BLaER1 treated with 17β-estradiol and CSF1 and Interleukin-3, amounts not matched to agents 10 nM and 100 nM (cell line): Measurements from ENCODE around the gene PRG3.
A peak's percentile ranks its signal among the peaks of the same experiment; 100 is the strongest.
"Not testable (repeated sequence)": the region's sequence is repeated elsewhere in the genome, so short reads cannot be mapped to it uniquely, and the experiment has no call there.

Source experiments
- H3K27ac ChIP-seq, 11 experiments: shearing (Covaris generic); formaldehyde crosslinking; 2 replicates each; pipeline ENCODE4 v1.8.1; 2022
- H3K27me3 ChIP-seq, 11 experiments: shearing (Covaris generic); formaldehyde crosslinking; 2 replicates each; pipeline ENCODE4 v1.8.1; 2022
- H3K36me3 ChIP-seq, 11 experiments: shearing (Covaris generic); formaldehyde crosslinking; 2 replicates each; pipeline ENCODE4 v1.8.1; 2022
- H3K4me1 ChIP-seq, 10 experiments: shearing (Covaris generic); formaldehyde crosslinking; 2 replicates each; pipeline ENCODE4 v1.8.1; 2022
- H3K4me2 ChIP-seq, 11 experiments: shearing (Covaris generic); formaldehyde crosslinking; 2 replicates each; pipeline ENCODE4 v1.8.1; 2022
- H3K4me3 ChIP-seq, 10 experiments: shearing (Covaris generic); formaldehyde crosslinking; 2 replicates each; pipeline ENCODE4 v1.8.1; 2022
- H3K9ac ChIP-seq, 11 experiments: shearing (Covaris generic); formaldehyde crosslinking; 2 replicates each; pipeline ENCODE4 v1.8.1; 2022
- H3K9me3 ChIP-seq, 11 experiments: shearing (Covaris generic); formaldehyde crosslinking; replicated peaks in 1 of 11; 2 replicates each; pipeline ENCODE4 v1.8.1; 2022
- H4K20me1 ChIP-seq, 11 experiments: shearing (Covaris generic); formaldehyde crosslinking; 2 replicates each; pipeline ENCODE4 v1.8.1; 2022
- Cebpa-rat ChIP-seq, 11 experiments: shearing (Covaris generic); IDR thresholded peaks; 2 replicates each; pipeline ENCODE4 v1.8.1; 2022

Gene PRG3

GRCh38 chr11:57363131-57364080 lies 17.5 kb downstream of the PRG3 start:
- no peak for TF ChIP-seq Cebpa-rat (IDR thresholded peaks at IDR 0.05)
- H3K4me2 ChIP-seq = no peak overlapping the region

GRCh38 chr11:57361926-57362325 lies 19.0 kb downstream of the PRG3 start:
- H4K20me1 ChIP-seq = no peaks in the 10 kb centered on the region
- H3K4me1 ChIP-seq = peaks cover under 1 to 29% (median 15%) of the 10 kb centered on the region in 10 experiments; a peak in 18 of 20 replicates
- no peak overlapping the region for H3K9ac ChIP-seq
- TF ChIP-seq Cebpa-rat (IDR thresholded peaks at IDR 0.05) = no peak
- no peak overlapping the region for H3K4me3 ChIP-seq
- no peak overlapping the region for H3K4me2 ChIP-seq
- no peak overlapping the region for H3K27ac ChIP-seq
- H3K27me3 ChIP-seq = no peaks in the 10 kb centered on the region
- no peaks in the 10 kb centered on the region for H3K9me3 ChIP-seq
- no peaks in the 10 kb centered on the region for H3K36me3 ChIP-seq

More at GRCh38 chr11:57363131-57364080, 17.5 kb downstream of the PRG3 start:
- Histone ChIP-seq H3K27ac (no peak overlapping the region), H3K9me3 (no peaks in the 10 kb centered on the region), H4K20me1 (no peaks in the 10 kb centered on the region), H3K36me3 (no peaks in the 10 kb centered on the region), H3K4me1 (peaks cover 0 to 17% (median 12%) of the 10 kb centered on the region in 10 experiments; a peak in 16 of 20 replicates), H3K4me3 (no peak overlapping the region), H3K27me3 (no peaks in the 10 kb centered on the region), H3K9ac (no peak overlapping the region)

- H3K9me3 ChIP-seq, H3K27ac ChIP-seq, H3K4me3 ChIP-seq: not testable (repeated sequence)
These were observed 19.5 kb downstream of the PRG3 start for GRCh38 chr11:57361420-57361819.

GRCh38 chr11:57360991-57361390 lies 20.0 kb downstream of the PRG3 start:
- H3K9ac ChIP-seq = no peak overlapping the region
- no peaks in the 10 kb centered on the region for H3K27me3 ChIP-seq
- peaks cover 10 to 39% (median 25%) of the 10 kb centered on the region in 10 experiments for H3K4me1 ChIP-seq
- H3K4me3 ChIP-seq = no peak overlapping the region
- no peak overlapping the region for H3K4me2 ChIP-seq
- no peak overlapping the region for H3K27ac ChIP-seq
- H3K36me3 ChIP-seq = no peaks in the 10 kb centered on the region
- H4K20me1 ChIP-seq = no peaks in the 10 kb centered on the region
- no peaks in the 10 kb centered on the region for H3K9me3 ChIP-seq
- TF ChIP-seq Cebpa-rat (IDR thresholded peaks at IDR 0.05) = no peak

More at GRCh38 chr11:57361420-57361819, 19.5 kb downstream of the PRG3 start:
- H3K36me3 ChIP-seq, H3K9ac ChIP-seq, H4K20me1 ChIP-seq, H3K27me3 ChIP-seq, H3K4me2 ChIP-seq: not testable (repeated sequence)
- H3K4me1 ChIP-seq = peaks cover 6 to 34% (median 20%) of the 10 kb centered on the region in 10 experiments

- 0 out of 22 replicates have a peak overlapping the region, but pooled peaks of 1 of the 11 experiments have one; percentile 2 for H3K9ac ChIP-seq
- no peaks in the 10 kb centered on the region for H3K9me3 ChIP-seq
- H4K20me1 ChIP-seq = no peaks in the 10 kb centered on the region
- H3K4me2 ChIP-seq = peak overlapping the region in 1 of 11 experiments; percentile 78; a peak in 1 of 22 replicates
- no peak for TF ChIP-seq Cebpa-rat (IDR thresholded peaks at IDR 0.05)
- peaks cover 19 to 48% (median 34%) of the 10 kb centered on the region in 10 experiments for H3K4me1 ChIP-seq
- H3K4me3 ChIP-seq = no peak overlapping the region
- no peak overlapping the region for H3K27ac ChIP-seq
- H3K36me3 ChIP-seq = no peaks in the 10 kb centered on the region
- no peaks in the 10 kb centered on the region for H3K27me3 ChIP-seq
These were observed 20.9 kb downstream of the PRG3 start for GRCh38 chr11:57359896-57360690.

- no peaks in the 10 kb centered on the region for H3K36me3 ChIP-seq
- TF ChIP-seq Cebpa-rat (IDR thresholded peaks at IDR 0.05) = no peak
These were observed 21.6 kb downstream of the PRG3 start for GRCh38 chr11:57359396-57359795.

GRCh38 chr11:57358991-57359390 lies 22.0 kb downstream of the PRG3 start:
- no peaks in the 10 kb centered on the region for H3K9me3 ChIP-seq
- 0 out of 22 replicates have a peak overlapping the region, but pooled peaks of 1 of the 11 experiments have one; percentile 9 for H3K27ac ChIP-seq
- no peaks in the 10 kb centered on the region for H3K36me3 ChIP-seq
- no peak for TF ChIP-seq Cebpa-rat (IDR thresholded peaks at IDR 0.05)
- H4K20me1 ChIP-seq = no peaks in the 10 kb centered on the region
- H3K9ac ChIP-seq = no peak overlapping the region
- no peaks in the 10 kb centered on the region for H3K27me3 ChIP-seq
- H3K4me1 ChIP-seq = peaks cover 30 to 59% (median 45%) of the 10 kb centered on the region in 10 experiments
- no peak overlapping the region for H3K4me3 ChIP-seq
- H3K4me2 ChIP-seq = peak overlapping the region in 6 of 11 experiments; percentile 1 to 78 (median 24); a peak in 9 of 22 replicates

More at GRCh38 chr11:57359396-57359795, 21.6 kb downstream of the PRG3 start:
- no peaks in the 10 kb centered on the region for H3K9me3 ChIP-seq
- no peaks in the 10 kb centered on the region for H4K20me1 ChIP-seq
- H3K4me2 ChIP-seq = peak overlapping the region in 5 of 11 experiments; percentile 1 to 78 (median 40); a peak in 8 of 22 replicates
- no peak overlapping the region for H3K4me3 ChIP-seq
- H3K4me1 ChIP-seq = peaks cover 26 to 55% (median 41%) of the 10 kb centered on the region in 10 experiments
- H3K27me3 ChIP-seq = no peaks in the 10 kb centered on the region
- peak overlapping the region in 1 of 11 experiments; percentile 2; a peak in 1 of 22 replicates for H3K9ac ChIP-seq
- H3K27ac ChIP-seq = no peak overlapping the region

- peaks cover 34 to 63% (median 49%) of the 10 kb centered on the region in 10 experiments for H3K4me1 ChIP-seq
- H3K9ac ChIP-seq = no peak overlapping the region
- H3K27me3 ChIP-seq = no peaks in the 10 kb centered on the region
- no peaks in the 10 kb centered on the region for H3K9me3 ChIP-seq
- TF ChIP-seq Cebpa-rat (IDR thresholded peaks at IDR 0.05) = no peak
- peak overlapping the region in 6 of 11 experiments; percentile 1 to 78 (median 24); a peak in 9 of 22 replicates for H3K4me2 ChIP-seq
- no peaks in the 10 kb centered on the region for H4K20me1 ChIP-seq
- H3K36me3 ChIP-seq = no peaks in the 10 kb centered on the region
- no peak overlapping the region for H3K4me3 ChIP-seq
- 0 out of 22 replicates have a peak overlapping the region, but pooled peaks of 1 of the 11 experiments have one; percentile 9 for H3K27ac ChIP-seq
These were observed 22.4 kb downstream of the PRG3 start for GRCh38 chr11:57358543-57358961.
